Jurkat, Clone E6-1 (cell line): ENCODE data around the gene STARD13.

Experiments used
- DNase-seq: peaks from one replicate; pipeline ENCODE4 v3.0.0-alpha.2; 2011; ENCODE audit warnings: low read depth, low spot score
- H3K4me3 ChIP-seq: 2 replicates; pipeline ENCODE4 v1.5.1; 2011; ENCODE audit warnings: mild to moderate bottlenecking, low read length, control low read depth, moderate library complexity

Gene STARD13

DNA sequence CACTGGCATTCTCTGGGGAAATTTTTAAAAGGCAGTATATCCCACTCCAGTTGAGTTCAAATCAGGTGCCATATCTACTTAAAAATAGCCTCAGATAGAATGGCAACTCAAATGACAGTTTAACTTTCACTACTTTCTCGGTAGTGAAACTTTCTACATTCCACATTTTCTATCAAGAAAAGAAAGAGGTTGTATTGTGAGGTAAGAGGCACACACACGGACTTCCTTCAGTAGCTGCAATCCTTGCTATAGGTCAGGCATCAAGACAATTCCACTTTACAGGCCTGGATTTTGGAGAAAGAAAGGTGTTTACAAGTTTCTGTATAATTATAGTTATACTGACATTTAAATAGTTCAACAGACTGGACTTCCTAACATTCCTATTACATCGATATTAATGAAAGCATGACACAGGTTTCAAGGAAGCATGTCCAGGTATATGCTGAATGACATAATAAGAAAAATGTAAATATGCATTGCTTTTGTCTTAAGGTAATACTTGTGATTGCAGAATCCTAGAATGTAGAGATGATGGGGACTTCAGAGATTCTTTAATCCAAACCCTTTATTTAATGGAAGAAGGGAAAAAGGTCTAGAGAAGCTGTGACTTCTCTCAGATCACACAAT, 5.2 kb downstream of the STARD13 start:
- no peak overlapping the region for H3K4me3 ChIP-seq
- no peak for DNase-seq

DNA sequence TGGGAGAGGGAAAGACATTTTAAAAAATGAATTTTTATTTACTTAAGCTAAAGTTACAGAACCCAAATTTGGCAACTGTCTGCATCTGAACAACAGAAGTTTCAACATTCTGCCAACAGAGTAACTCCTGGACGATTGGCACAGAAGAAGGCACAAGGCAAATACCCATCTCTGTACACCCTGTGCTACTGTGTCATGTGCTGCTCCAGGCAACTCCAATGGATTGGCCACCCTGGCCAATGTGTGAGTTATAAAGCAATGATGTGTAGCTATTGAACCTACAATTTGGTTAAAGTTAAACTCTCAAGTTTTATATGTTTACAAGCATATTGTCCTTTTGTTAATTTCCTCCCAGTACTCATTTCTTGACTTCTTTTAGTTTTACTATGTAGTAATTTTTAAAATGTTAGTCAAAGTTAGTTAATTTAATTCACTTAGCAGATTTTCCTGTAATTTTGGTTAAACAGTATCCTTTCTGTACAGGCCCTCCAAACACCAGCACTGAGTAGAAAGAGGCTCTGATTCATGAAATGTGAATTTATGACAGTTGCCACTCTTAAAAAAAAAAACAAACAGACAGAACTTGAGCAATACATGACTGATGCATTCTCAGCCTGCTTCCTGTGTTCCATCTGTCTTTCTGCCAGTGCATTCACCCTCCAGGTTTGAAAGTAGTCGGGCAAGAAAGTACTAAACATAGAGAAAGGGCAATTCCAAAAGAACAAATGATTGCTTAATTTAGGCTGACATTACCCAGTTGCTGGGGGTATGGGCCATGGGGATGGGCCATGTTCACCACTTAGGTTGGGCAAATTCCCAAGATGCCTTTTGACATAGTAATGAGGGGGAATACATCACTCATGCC, 5.9 kb downstream of the STARD13 start:
- DNase-seq: no peak
- H3K4me3 ChIP-seq: no peak overlapping the region

DNA sequence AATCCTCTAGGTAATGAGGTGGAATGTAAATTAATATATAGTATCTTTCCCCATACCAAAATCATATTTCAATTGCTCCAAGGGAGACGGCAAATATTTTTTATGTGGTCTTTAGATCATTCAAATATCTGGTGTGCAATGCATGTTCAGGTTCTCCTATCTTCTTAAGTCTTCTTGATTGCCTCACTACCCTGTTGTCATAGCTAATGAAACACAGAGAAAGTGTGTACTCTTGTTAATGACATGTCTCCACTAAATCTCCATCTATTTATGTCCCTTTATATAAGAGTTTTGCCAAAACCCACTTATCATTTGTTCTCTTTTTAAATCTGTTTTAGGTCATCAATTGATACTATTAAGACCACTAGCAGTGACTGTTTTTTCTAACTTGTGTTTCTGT, 6.6 kb downstream of the STARD13 start:
- H3K4me3 ChIP-seq: no peak overlapping the region
- no peak for DNase-seq

DNA sequence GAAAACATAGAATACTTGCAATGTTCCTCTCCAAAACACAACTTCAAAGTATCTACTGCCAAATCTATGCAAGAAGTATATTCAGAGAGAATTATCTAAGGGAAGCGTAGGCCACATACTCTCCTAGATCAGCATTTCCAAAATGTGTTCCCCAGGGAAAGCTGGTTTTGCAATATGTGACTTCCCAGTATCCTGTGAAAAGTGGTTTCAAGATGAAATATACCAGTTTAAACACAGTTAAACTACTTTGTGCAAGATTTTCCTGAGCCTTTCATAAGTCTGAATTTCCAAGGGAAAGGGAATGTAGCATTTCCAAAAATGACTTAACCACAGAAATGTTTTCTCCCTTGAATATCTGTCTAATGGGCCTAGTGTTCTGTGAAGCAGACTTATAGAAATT, 7.6 kb downstream of the STARD13 start:
- no peak for DNase-seq
- H3K4me3 ChIP-seq: no peak overlapping the region

DNA sequence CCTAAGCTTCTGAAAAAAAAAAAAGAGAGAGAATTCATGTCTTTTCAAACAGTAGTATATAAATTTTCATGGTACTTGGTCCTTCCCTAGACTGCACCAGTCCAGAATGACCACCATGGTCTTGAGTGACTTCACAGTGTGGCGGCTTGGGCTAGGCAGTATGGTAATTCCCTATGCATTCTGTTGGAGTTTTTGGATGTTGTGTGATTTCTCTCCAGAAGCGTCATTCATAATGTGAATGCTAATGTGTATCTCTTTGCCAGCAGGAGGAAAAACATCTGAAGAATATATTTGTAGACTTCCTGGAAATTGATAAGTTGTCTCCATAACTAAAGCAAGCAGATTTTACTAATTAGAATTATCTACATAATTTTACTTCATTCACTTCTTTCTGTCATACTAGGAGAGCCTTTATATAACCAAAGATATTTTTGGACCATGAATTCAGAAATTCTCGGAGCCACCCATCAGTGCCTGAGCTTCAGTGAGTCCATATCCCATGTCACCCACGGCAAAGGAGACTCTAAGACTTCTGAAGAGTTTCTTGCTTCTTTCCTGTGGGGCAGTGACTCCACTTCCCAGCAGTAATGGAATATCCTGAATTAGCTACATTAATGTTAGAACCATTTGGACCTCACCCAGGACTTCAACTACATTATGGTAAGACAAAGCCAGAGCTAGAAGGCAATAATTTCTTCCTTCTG, 8.4 kb downstream of the STARD13 start:
- DNase-seq: no peak
- H3K4me3 ChIP-seq: no peak overlapping the region

DNA sequence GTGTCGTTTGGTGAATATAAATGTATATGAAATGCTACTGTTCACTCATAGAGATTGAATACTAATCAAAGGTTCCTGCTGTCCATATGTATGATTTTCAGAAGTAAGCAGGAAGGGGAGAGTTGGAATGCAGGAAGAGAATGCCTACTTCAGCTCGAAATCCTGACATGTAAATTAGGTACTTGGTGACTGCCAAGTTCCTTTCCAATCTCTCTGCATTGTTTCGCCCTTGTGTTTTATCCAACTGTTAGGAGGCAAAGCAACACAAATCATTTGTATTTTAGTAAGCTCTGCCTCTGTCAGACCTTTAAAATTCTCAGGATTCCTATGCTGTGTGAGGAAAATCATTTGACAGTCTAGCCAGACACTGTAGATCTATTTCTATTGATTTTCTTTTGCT, 9.0 kb downstream of the STARD13 start:
- DNase-seq: no peak
- H3K4me3 ChIP-seq: no peak overlapping the region

DNA sequence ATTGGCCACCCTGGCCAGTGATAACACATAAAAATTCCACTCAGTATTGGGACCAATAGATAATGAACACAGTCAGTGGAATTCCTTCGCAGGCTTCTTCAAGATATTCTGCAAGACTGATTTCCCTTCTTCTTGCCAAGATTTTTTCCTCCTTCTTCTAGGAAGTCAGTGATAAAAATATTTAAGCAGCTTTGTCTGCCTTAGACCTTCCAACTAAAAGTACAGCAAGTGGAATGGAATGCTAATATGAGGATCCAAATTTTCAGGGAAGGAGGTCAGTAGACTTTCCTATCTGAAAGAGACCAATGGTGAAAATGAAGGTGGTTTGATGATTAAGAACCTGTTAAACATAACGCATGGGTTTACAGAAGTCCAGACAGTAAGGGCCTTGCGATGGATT, 9.6 kb downstream of the STARD13 start:
- no peak for DNase-seq
- H3K4me3 ChIP-seq: no peak overlapping the region

GRCh38 chr13:33274264-33274663, 11.3 kb downstream of the STARD13 start:
- H3K4me3 ChIP-seq: no peak overlapping the region
- no peak for DNase-seq

GRCh38 chr13:33272531-33273124, 12.9 kb downstream of the STARD13 start:
- no peak overlapping the region for H3K4me3 ChIP-seq
- DNase-seq: no peak

DNA sequence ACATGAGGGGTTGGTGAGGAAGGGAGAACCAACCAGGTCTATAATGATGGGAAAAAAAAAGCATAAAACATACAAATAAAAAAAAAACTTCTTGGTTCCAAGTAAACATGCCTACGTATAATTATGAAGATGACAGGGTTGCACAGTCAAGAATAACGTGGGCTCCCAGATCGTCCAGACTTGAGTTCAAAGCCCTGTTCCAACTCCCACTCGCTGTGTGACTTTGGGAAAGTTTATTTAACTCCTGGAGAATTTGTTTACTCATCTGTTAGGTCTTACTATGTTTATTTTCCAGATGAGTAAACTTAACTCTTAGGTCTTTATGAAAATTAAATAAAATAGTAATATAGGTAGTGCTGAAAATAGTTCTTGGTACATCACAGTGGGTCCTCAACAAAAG, 13.8 kb downstream of the STARD13 start:
- no peak for DNase-seq

DNA sequence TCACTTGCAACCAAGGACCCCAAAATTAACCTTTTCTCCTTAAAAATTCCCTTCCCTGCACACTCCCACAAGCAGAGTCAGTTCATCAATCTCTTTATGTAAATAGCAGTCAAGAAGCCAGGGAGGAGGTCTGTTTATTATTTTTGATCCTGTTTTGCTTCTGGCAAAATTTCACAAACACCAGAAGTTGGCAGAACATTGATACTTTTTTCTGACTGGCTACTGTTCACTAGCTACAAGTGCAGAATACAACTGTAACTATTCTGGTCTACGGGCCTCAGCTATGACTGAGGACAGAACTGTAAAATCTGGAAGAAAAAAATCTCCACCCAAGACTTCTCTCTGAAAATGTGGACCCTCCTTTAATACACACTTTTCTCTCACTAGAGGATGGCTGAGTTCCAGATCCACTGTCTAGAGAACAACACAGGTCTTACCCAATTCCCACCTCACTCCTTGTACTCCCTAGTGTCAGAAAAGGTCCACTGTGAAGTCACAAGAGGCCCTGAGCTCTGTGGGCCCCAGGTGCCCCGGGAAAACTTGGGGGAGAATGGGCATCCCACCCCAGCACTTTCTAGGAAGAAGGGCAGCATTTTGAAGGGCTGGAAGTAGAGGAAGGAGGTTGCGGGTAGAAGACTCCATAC, 14.5 kb downstream of the STARD13 start:
- no peak for DNase-seq
- no peak overlapping the region for H3K4me3 ChIP-seq

More for the DNA sequence above, 13.8 kb downstream of the STARD13 start:
- no peak overlapping the region for H3K4me3 ChIP-seq

DNA sequence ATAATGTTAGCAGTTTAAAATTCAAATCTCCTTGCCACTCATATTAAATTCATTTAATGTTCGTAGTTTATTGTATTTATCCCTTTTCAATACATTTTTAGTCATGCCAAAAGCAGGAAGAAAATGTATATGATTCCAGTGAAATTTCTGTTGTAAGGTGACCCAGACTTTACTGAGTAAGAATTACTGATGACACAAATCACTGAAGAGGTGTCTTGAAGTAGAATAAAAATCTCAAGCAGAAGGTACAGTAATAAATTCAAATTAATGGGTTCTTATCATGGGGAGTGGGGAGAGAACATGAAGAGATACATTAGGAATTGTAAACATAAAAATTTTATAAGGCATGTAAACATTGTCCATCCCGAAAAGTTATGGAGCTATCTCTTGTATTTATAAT, 19.9 kb downstream of the STARD13 start:
- H3K4me3 ChIP-seq: no peak overlapping the region
- DNase-seq: no peak

DNA sequence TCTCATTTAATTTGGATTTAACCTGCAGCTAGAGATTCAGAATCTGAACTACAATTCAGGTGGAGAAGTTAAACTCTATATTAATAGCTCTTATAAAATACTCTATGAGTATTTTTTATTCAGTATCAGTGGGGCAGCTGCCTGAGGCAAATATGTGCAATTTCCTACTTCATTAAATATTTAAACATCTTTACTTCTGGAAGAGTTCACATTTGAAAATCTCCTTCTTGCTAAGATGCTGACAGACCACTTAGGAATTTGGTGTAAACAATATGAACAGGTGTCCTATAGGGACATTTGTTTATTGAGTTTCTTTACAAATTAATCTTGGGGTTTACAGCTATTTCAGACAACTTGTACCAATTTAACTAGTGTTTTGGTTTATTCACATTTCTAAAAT, 20.4 kb downstream of the STARD13 start:
- no peak overlapping the region for H3K4me3 ChIP-seq
- no peak for DNase-seq

DNA sequence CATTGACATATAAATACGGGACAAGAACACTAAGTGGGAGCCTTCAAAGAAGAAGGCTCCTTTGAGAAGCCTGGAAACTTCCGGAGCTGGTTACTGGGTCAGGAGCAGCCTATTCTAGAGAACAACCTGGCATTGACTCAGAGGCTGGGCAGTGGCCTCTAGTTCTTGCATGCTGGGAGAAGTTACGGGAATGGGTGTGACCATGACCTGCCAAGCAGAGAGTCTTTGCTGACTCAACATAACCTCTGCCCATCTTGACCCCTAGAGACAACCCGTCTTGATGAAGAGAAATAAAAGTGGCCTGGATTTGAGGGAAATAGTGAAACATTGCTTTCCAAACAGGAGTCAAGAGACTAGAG, 21.0 kb downstream of the STARD13 start:
- no peak overlapping the region for H3K4me3 ChIP-seq
- DNase-seq: no peak

DNA sequence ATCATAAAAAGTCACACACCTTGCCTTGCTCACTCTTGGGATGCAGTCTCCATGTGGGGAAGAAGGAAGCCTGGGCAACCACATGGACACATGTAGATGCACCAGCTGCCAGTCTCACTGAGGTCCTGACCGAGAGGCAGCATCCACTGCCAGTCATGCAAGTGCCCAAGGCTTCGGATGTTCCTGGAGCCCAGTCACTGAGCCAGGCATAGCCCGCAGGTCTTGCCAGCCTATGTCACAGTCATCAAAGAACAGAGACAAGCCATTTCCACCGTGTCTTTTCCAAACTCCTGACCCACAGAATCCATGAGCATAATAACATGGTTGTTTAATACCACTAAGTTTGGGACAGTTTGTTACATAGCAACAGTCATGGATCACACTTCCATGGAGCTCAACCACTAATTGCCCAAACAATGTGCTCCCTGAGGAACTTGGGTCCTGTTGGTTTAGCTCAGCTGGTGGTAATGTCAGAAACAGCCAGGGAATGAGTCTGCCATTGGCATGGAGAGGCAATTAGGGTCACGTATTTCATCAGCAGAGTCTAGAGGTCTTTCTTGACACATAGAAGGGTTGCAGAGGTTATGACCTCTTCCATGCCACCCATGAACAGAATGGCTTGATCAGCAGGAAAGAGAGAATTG, 21.5 kb downstream of the STARD13 start:
- no peak overlapping the region for H3K4me3 ChIP-seq
- no peak for DNase-seq

DNA sequence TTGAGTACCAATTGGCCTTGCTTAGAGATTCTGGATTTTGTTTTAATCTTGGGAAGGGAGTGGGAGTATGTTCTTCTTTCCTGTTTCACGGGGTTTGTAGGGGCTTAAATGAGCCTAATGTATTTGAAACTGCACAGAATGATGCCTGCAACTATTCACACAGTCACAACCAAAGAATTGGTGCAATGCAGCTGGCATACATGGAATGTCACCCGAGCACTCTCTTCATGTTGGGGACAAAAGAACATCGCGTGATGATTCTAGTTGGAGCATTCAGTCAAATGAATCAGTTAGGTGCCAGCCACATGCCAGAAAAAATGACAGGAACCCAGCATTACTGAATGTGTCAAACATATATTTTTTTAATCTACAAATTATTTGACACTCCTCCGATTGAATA, 22.1 kb downstream of the STARD13 start:
- DNase-seq: no peak
- H3K4me3 ChIP-seq: no peak overlapping the region

DNA sequence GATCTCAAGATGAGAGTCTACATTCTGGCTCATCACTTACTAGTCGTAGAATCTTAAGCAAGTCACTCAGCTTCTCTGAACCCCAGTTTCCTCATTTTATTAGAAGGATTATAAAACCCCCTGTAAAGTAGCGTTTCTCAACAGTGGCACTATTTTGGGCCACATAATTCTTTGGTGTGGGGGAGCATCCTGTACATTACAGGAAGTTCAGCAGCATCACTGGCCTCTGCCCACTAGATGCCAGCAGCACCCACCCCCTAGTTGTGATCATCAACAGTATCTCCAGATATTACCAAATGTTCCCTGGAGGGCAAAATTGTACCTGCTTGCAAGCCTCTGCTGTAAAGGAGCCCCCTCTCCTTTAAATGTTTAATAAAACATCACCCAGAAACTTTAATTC, 22.6 kb downstream of the STARD13 start:
- DNase-seq: no peak
- no peak overlapping the region for H3K4me3 ChIP-seq

GRCh38 chr13:33262594-33262993, 23.0 kb downstream of the STARD13 start:
- H3K4me3 ChIP-seq: no peak overlapping the region
- DNase-seq: no peak

- DNase-seq: no peak
- no peak overlapping the region for H3K4me3 ChIP-seq
Observed at GRCh38 chr13:33262062-33262487, 23.5 kb downstream of the STARD13 start.
